ENCODE results near the gene PTGFRN. TPM values are rescaled to one million over a fixed set of nuclear protein-coding genes. Genes with fewer than 3 reads are reported as not detected.

Gene PTGFRN
- total and polyA plus RNA-seq, 9 of the 15 experiments (the other 6 are each of a cell fraction or from before 2014, with no cell fraction given), result 17.3 to 33.1 (median 25.7) TPM

GRCh38 chr1:116910379-116911187, 867 bp downstream of the PTGFRN start (continued):
- TF ChIP-seq E2F6 (IDR thresholded peaks at IDR 0.05; ENCODE audit: borderline replicate concordance in 1 of 2, extremely low read depth in 1 of 2, insufficient read depth in 1 of 2, insufficient read length in 1 of 2, low read depth in 1 of 2, low read length in 1 of 2, poor library complexity in 1 of 2, severe bottlenecking in 1 of 2) (peak; percentile 64 to 87), ZBTB49 (CRISPR knock-in tag; IDR thresholded peaks at IDR 0.05; ENCODE audit: borderline replicate concordance) (no peak), ZNF592 (IDR thresholded peaks at IDR 0.05) (peak; percentile 72; the same call in 1 of the 2 replicates), ZNF655 (CRISPR knock-in tag; IDR thresholded peaks at IDR 0.05) (no peak), RB1 (IDR thresholded peaks at IDR 0.05; ENCODE audit: low read depth) (peak; percentile 49; the same call in 1 of the 2 replicates), HNRNPUL1 (IDR thresholded peaks at IDR 0.05; ENCODE audit: low read length) (no peak), DPF2 (IDR thresholded peaks at IDR 0.05) (0 out of 2 replicates have a peak, but pooled peaks have one; percentile 9), ZEB2 (IDR thresholded peaks at IDR 0.05) (0 out of 2 replicates have a peak, but pooled peaks have one; percentile 21), PHF8 (IDR thresholded peaks at IDR 0.05; ENCODE audit: borderline replicate concordance, low read length) (peak; percentile 28; the same call in 1 of the 2 replicates), MCM3 (IDR thresholded peaks at IDR 0.05) (no peak), NFIC (IDR thresholded peaks at IDR 0.05) (peak; percentile 38), CCNT2 (IDR thresholded peaks at IDR 0.05; ENCODE audit: borderline replicate concordance, extremely low read depth, insufficient read length, low read depth, low read length) (peak; percentile 21), NR2C2 (CRISPR knock-in tag; IDR thresholded peaks at IDR 0.05) (no peak), NR2C2 (tag; IDR thresholded peaks at IDR 0.05) (peak; percentile 71), LCOR (CRISPR knock-in tag; IDR thresholded peaks at IDR 0.05) (0 out of 2 replicates have a peak, but pooled peaks have one; percentile 19), SMC3 (conservative IDR thresholded peaks at IDR 0.05; ENCODE audit: insufficient read depth, low read depth, low read length) (no peak)
